ENCODE data around the gene STON2. TPM values are rescaled to one million over a fixed set of nuclear protein-coding genes. Genes with fewer than 3 reads are reported as not detected.

STON2 gene

DNA sequence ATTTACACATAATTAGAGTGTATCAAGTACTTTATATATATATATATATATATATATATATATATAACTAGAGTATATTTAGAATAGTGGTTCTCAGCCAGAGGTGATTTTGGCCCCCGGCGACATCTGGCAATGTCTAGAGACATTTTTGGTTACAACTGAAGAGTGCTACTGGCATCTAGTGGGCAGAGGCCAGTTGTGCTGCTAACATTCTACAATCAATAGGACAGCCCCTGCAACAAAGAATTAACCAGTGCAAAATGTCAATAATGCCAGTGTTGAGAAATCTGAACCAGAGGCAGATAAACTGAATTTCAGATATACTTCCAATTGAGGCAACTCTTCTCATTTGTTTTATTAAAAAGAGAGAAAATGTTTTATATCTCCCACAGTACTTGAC is 188.3 kb downstream of the STON2 start:
- no peaks in the 10 kb centered on the region for H3K36me3 ChIP-seq (ENCODE audit: control insufficient read depth, insufficient read depth, low read length)
- WGBS (ENCODE audit: extremely low coverage, insufficient coverage, low lambda C conversion rate): no CpG with 5 or more reads among the region's 2 CpGs
- peak; percentile 55 for DNase-seq

More for the DNA sequence above, 188.3 kb downstream of the STON2 start:
- H3K79me1 ChIP-seq (ENCODE audit: low read length): peaks cover 13% of the 10 kb centered on the region
- H3K23ac ChIP-seq (ENCODE audit: low read length): no peak overlapping the region
- no peak overlapping the region for H3K4me2 ChIP-seq (ENCODE audit: low read length)
- H4K5ac ChIP-seq (ENCODE audit: low read length): no peak overlapping the region
- no peaks in the 10 kb centered on the region for H3K27me3 ChIP-seq (ENCODE audit: insufficient read depth, low read length, poor library complexity)
- H3K4me1 ChIP-seq (ENCODE audit: control insufficient read depth, low read depth, low read length): peaks cover 8% of the 10 kb centered on the region
- no peak overlapping the region for H2BK15ac ChIP-seq (replicated peaks; ENCODE audit: low read depth)
- H3K18ac ChIP-seq (ENCODE audit: low read length): no peak overlapping the region
- no peak overlapping the region for H3K4me3 ChIP-seq (ENCODE audit: low read length)
- H2BK120ac ChIP-seq (ENCODE audit: low read depth, low read length): no peak overlapping the region
- no peak overlapping the region for H2BK5ac ChIP-seq (ENCODE audit: low read length)
- no peak overlapping the region for H4K8ac ChIP-seq (ENCODE audit: low read depth, low read length)
- no peak overlapping the region for H3K9ac ChIP-seq (ENCODE audit: low read length)
- no peak overlapping the region for H3K27ac ChIP-seq (ENCODE audit: low read depth, low read length)
- no peak overlapping the region for H3K56ac ChIP-seq (ENCODE audit: low read length)
- H3K4ac ChIP-seq (ENCODE audit: low read depth, low read length): no peak overlapping the region
- peaks cover 30% of the 10 kb centered on the region for H3K79me2 ChIP-seq (ENCODE audit: control insufficient read depth, insufficient read depth, low read length)
- no peak overlapping the region for H2AK5ac ChIP-seq (ENCODE audit: low read length)

Small RNA genes lying within 50 kb of the gene (small RNA-seq; reads per million reads assigned to genes)
- gene DYNLL1P1 (ENCODE audit: insufficient read depth) (not detected), gene DYNLL1P2 (ENCODE audit: insufficient read depth) (not detected)

All from mesendoderm (in vitro differentiated cells).